Epithelial cell of proximal tubule (primary cell): Measurements from ENCODE around the gene PKHD1. TPM values are rescaled to one million over a fixed set of nuclear protein-coding genes. Genes with fewer than 3 reads are reported as not detected.
A peak's percentile ranks its signal among the peaks of the same experiment; 100 is the strongest.

Experiments
- DNase-seq: peaks from one replicate; pipeline ENCODE4 v3.0.0-alpha.2; 2011; ENCODE audit warnings: low read depth
- H3K4me3 ChIP-seq: 2 replicates; pipeline ENCODE4 v1.5.1; 2011; ENCODE audit warnings: low read depth, mild to moderate bottlenecking, low read length
- total RNA-seq: library from RNA; depleted of rRNA; stranded (reverse); fragments of >200 nt; gene quantifications from 2 replicates; pipeline ENCODE4 v1.2.3, GENCODE V29; 2015
- TF ChIP-seq, protein P1 (sequence below): conservative IDR thresholded peaks from 2 replicates; pipeline ENCODE4 v1.5.1; 2012; ENCODE audit warnings: low read depth, mild to moderate bottlenecking, low read length

Gene PKHD1
- total RNA-seq, 1 donor from 2014 or later = 1.7 TPM

DNA sequence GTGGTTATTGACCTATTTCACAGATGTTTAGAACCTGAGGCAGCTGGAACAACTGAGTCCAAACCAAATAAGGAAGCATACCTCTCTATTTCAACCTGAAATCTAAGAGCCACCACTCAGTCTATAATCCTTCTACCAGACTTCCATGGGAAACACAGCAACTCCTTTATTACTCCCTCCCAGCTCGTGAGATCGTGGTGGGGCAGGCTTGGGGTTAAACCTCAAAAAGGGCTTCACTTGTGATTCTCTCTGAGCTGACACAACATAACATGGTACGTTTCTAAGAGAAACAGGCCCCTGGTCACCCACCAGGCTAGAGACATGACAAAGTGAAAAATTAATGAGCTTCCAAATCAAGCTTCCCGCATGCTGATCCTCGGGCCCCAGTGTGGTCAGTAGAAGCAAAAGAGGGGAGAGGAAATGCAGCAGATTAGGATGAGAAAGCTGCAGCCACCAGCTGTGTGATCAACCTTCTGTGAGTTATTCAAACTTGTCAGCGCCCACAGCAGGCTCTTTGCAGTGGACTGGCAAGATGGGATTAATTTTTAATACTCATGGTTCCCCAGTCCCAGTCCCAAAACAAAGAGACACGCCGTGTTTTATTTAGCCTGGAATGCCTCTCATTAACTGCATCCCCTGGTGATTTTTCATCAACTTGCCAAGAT, 9.3 kb downstream of the PKHD1 start:
- TF ChIP-seq, protein P1, sequence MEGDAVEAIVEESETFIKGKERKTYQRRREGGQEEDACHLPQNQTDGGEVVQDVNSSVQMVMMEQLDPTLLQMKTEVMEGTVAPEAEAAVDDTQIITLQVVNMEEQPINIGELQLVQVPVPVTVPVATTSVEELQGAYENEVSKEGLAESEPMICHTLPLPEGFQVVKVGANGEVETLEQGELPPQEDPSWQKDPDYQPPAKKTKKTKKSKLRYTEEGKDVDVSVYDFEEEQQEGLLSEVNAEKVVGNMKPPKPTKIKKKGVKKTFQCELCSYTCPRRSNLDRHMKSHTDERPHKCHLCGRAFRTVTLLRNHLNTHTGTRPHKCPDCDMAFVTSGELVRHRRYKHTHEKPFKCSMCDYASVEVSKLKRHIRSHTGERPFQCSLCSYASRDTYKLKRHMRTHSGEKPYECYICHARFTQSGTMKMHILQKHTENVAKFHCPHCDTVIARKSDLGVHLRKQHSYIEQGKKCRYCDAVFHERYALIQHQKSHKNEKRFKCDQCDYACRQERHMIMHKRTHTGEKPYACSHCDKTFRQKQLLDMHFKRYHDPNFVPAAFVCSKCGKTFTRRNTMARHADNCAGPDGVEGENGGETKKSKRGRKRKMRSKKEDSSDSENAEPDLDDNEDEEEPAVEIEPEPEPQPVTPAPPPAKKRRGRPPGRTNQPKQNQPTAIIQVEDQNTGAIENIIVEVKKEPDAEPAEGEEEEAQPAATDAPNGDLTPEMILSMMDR = no peak
- no peak for DNase-seq
- H3K4me3 ChIP-seq = no peak overlapping the region

DNA sequence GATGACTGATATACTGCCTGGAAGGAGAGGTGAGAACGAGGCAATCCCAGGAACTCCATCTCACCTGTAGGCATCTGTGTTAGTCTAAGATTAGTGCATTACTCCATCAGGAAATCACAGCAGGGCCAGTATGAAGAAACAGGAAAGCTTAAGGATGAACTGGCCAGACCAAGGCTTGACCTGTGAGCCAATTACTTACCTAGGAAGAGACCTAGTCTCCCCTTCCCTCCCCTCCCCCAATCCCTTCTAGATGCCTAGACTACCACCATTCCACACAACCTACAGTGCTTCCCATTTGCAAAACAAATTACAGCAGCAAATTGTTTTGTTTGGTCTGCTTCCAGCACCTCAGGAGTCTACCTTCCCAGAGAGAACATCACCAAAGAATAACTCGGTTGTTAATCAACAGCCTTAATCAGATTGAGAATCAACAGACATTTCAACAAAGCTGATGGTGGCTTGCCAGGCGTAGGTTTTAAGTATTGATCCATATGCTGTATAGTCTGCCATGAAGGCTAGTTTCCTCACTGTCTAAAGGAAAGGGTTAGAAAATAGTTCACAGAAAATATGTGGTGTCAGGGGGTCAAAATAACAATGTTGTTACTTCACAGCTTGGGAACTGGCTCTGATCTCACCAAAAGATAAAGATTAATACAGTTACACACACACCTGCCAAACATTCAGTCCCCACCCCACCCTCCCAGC, 10.1 kb downstream of the PKHD1 start:
- peak; percentile 97 for DNase-seq
- TF ChIP-seq, protein P1 = no peak
- H3K4me3 ChIP-seq = no peak overlapping the region

DNA sequence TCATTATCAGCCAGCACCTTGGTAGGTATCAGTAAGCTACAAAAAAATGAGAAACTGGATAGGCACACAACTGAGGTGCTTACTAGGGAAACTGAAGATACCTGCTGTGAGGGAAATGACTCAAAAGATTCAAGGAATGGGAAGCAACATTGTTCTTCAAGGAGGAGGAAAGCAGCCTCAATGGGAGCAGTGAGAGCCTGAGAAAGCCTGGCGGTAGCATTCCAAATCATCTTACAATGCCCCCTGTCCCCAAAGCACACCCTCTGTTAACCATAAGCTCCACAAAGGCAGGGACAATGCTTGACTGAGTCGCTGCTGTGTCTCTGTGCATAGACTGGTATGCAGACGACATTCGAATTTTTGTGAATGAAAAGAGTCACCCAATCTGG, 10.6 kb downstream of the PKHD1 start:
- DNase-seq = no peak
- TF ChIP-seq, protein P1 = no peak
- H3K4me3 ChIP-seq = no peak overlapping the region

DNA sequence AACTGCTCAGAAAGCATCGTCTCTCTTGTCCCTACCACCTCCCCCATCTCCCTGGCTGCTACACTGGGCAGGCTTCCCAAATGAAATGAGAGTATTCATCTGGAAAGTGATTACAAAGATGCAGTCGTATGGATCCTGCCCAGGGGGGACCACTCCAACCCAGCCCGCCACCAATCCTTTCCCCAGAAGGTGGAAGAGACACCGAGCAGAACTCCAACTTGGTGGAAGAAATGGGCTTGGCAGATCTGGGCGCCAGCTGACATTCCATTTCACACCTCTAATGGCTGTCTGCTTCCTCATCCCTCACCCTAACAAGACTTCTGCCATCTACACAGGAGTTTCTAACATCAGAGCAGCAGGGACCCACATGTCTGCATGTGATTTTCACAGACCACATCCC, 12.7 kb downstream of the PKHD1 start:
- no peak for DNase-seq
- no peak overlapping the region for H3K4me3 ChIP-seq
- TF ChIP-seq, protein P1 = no peak

DNA sequence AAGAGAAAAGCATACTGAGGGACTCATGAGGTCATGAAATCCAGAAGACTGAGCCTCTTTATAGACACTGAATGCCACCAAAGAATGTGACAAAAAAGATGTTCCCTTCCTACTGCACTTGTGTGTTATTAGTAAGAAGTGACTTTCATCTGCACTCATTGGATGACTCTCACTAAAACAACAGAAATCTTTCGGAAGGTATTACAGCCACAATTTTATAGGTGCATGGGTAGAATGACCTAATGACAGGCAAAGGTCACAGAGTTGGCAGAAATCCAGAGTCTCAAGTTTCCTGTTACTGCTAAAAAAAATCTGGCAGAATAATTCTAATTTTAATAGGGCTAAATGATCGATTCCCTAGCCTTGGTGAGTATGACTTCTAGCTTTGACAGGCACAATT, 13.3 kb downstream of the PKHD1 start:
- H3K4me3 ChIP-seq = no peak overlapping the region
- TF ChIP-seq, protein P1 = no peak
- DNase-seq = no peak

DNA sequence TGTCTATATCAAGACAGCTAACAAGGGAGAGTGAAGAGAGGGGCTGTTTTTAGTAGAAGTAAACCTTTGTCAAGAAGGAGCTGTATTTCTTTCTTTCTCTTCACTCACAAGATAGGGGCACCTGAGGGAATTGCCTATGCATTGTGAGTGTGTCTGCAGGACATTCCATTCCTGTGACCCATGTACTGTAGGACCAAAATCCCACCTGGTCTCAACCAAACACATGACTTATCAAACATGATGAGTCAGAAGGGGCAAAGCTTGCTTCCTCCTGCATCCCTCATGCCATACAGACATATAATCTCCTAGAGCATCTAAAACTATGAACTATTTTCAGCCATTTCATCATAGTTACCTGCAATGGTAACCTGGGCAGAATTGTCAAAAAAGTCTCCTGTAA, 21.8 kb downstream of the PKHD1 start:
- no peak overlapping the region for H3K4me3 ChIP-seq
- TF ChIP-seq, protein P1 = no peak
- DNase-seq = no peak
